ENCODE results near the gene KCNK18. TPM values are rescaled to one million over a fixed set of nuclear protein-coding genes. Genes with fewer than 3 reads are reported as not detected.

Gene KCNK18
- total RNA-seq, 1 donor from 2014 or later: not detected

DNA sequence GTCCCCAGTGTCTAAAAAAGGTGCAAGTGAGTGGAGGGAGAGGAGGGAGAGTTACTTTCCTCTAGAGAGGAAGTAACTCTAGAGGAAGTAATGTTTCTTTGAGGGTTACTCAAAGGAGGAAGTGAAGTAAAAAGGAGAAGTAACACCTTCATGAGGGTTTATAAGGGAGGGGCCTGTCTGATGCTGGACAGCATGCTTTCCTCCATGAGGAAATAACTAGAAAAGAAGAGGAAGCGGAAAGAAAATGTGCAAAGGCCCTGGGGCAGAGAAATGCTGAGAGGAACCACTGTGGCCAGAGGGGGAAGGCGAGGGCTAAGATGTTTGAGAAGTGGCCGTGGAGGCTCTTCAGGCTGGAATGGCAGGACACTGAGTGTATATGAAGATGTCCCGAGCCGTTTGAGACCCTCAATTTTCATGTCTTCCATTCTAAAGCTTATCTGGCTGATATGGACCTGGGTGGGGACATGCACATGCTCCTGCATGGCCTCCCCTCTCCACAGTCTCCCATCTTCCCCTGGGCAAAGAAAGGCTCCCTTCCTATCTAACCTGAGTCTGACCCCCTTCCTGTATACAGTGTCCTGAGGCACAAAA is 40.2 kb downstream of the KCNK18 start:
- Mint-ChIP-seq H3K4me1 (peaks cover 7% of the 10 kb centered on the region), H3K9me3 (no peaks in the 10 kb centered on the region), H3K36me3 (peaks cover 2% of the 10 kb centered on the region), H3K27me3 (ENCODE audit: insufficient read depth, low read depth) (peaks cover 41% of the 10 kb centered on the region), H3K4me3 (no peak overlapping the region), H3K27ac (no peak overlapping the region)
- H3K27me3 ChIP-seq: peaks cover 46% of the 10 kb centered on the region
- no peak overlapping the region for H2AFZ ChIP-seq (replicated peaks)
- no peaks in the 10 kb centered on the region for H3K36me3 ChIP-seq
- DNase-seq (ENCODE audit: low spot score): no peak
- TF ChIP-seq EZH2 (IDR thresholded peaks at IDR 0.05) (no peak), EZH2phosphoT487 (IDR thresholded peaks at IDR 0.05) (no peak)
- TF ChIP-seq, protein P1, sequence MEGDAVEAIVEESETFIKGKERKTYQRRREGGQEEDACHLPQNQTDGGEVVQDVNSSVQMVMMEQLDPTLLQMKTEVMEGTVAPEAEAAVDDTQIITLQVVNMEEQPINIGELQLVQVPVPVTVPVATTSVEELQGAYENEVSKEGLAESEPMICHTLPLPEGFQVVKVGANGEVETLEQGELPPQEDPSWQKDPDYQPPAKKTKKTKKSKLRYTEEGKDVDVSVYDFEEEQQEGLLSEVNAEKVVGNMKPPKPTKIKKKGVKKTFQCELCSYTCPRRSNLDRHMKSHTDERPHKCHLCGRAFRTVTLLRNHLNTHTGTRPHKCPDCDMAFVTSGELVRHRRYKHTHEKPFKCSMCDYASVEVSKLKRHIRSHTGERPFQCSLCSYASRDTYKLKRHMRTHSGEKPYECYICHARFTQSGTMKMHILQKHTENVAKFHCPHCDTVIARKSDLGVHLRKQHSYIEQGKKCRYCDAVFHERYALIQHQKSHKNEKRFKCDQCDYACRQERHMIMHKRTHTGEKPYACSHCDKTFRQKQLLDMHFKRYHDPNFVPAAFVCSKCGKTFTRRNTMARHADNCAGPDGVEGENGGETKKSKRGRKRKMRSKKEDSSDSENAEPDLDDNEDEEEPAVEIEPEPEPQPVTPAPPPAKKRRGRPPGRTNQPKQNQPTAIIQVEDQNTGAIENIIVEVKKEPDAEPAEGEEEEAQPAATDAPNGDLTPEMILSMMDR (IDR thresholded peaks at IDR 0.05): no peak
- no peak overlapping the region for H3K4me3 ChIP-seq
- H3K79me2 ChIP-seq (ENCODE audit: low read depth): no peaks in the 10 kb centered on the region
- H3K4me2 ChIP-seq: no peak overlapping the region
- peaks cover 6% of the 10 kb centered on the region for H3K4me1 ChIP-seq
- peaks cover 10% of the 10 kb centered on the region for H4K20me1 ChIP-seq (ENCODE audit: low read depth)
- peaks cover 16% of the 10 kb centered on the region for H3F3A ChIP-seq (ENCODE audit: low read depth)
- H3K27ac ChIP-seq: no peak overlapping the region
- H3K9me3 ChIP-seq (ENCODE audit: low read depth): no peaks in the 10 kb centered on the region
- H3K9ac ChIP-seq: no peak overlapping the region

DNA sequence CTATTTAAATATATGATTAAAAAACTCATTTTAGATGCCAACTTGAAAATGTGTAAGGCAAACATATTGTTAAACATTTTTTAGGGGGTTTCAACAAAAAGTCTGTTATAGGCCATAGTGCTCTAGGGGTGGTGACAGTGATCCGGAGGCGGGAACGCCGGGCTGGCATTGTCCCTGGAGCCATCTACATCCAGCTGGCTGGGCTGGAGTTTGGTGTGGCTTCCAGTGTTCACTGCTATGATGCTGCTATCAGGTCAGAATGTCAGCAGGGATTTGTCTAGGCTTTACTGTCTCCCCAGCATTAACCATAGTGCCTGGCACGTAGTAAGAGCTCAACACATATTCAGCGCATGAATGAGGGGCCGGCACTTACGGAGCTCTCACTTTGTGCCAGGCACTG is 41.8 kb downstream of the KCNK18 start:
- Histone ChIP-seq H3F3A (ENCODE audit: low read depth) (peaks cover 16% of the 10 kb centered on the region), H3K4me1 (peaks cover 6% of the 10 kb centered on the region), H3K79me2 (ENCODE audit: low read depth) (no peaks in the 10 kb centered on the region), H3K27me3 (peaks cover 62% of the 10 kb centered on the region), H3K9ac (no peak overlapping the region), H3K36me3 (no peaks in the 10 kb centered on the region), H3K4me3 (no peak overlapping the region), H2AFZ (replicated peaks) (no peak overlapping the region), H3K9me3 (ENCODE audit: low read depth) (no peaks in the 10 kb centered on the region), H4K20me1 (ENCODE audit: low read depth) (peaks cover 10% of the 10 kb centered on the region), H3K4me2 (no peak overlapping the region), H3K27ac (no peak overlapping the region)
- Mint-ChIP-seq H3K9me3 (no peaks in the 10 kb centered on the region), H3K27ac (no peak overlapping the region), H3K27me3 (ENCODE audit: insufficient read depth, low read depth) (peaks cover 53% of the 10 kb centered on the region), H3K4me3 (no peak overlapping the region), H3K4me1 (peaks cover 7% of the 10 kb centered on the region), H3K36me3 (peaks cover 2% of the 10 kb centered on the region)
- TF ChIP-seq, protein P1 (IDR thresholded peaks at IDR 0.05): no peak
- TF ChIP-seq EZH2 (IDR thresholded peaks at IDR 0.05): no peak
- TF ChIP-seq EZH2phosphoT487 (IDR thresholded peaks at IDR 0.05): no peak
- DNase-seq (ENCODE audit: low spot score): no peak

DNA sequence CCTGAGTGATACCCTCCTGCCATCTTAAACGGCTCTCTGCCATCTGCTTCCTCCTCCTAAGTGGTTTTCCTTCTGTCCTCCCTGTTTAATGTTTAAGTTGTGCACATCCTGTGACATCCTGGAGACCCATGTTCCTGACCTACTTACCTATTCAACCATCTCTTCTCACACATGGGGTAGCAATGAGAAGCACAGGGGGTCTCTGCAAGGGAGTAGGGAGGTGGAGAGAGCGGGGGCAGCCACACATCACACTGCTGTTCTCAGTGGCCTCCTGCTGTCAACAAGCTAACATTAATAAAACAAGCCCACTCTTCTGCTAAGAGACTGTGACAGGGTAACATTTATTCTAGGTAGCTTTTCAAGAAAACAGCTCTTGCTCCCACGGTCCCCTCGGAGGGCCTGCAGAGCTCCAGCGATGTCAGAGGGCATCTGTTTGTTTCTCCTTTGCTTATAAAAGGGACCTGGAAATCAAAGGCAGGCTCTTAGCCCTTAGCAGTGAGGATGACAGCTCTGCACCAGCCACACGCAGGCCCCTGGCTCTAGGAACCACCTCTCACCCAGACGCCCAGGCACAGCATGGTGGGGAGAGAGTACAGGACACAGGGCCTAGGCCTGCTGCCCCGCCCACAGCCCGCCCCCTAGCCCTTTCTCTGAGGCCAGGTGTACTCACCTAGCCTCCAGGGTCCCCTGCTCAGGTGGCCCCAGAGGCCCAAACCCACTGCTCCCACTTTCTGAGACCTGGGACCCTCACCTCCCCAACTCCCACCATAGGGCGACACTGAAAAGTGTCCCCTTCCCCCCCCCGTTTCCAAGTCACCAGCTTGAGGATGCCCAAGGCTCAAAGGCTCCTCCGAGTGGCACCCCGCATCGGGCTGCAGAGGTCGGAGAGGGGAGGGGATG is 42.7 kb downstream of the KCNK18 start:
- H3F3A ChIP-seq (ENCODE audit: low read depth): peaks cover 16% of the 10 kb centered on the region
- peaks cover 71% of the 10 kb centered on the region for H3K27me3 ChIP-seq
- no peak overlapping the region for H3K9ac ChIP-seq
- peaks cover 6% of the 10 kb centered on the region for H3K4me1 ChIP-seq
- peak overlapping the region; percentile 82 for H3K4me2 ChIP-seq
- H3K36me3 ChIP-seq: no peaks in the 10 kb centered on the region
- no peaks in the 10 kb centered on the region for H3K9me3 ChIP-seq (ENCODE audit: low read depth)
- H4K20me1 ChIP-seq (ENCODE audit: low read depth): peaks cover 10% of the 10 kb centered on the region
- H3K27me3 Mint-ChIP-seq (ENCODE audit: insufficient read depth, low read depth): peaks cover 53% of the 10 kb centered on the region
- no peak overlapping the region for H3K27ac Mint-ChIP-seq
- no peak for DNase-seq (ENCODE audit: low spot score)
- H2AFZ ChIP-seq (replicated peaks): peak overlapping the region; percentile 99
- no peaks in the 10 kb centered on the region for H3K79me2 ChIP-seq (ENCODE audit: low read depth)
- H3K9me3 Mint-ChIP-seq: no peaks in the 10 kb centered on the region
- peaks cover 2% of the 10 kb centered on the region for H3K36me3 Mint-ChIP-seq
- peak overlapping the region; percentile 57 for H3K4me3 ChIP-seq
- TF ChIP-seq EZH2phosphoT487 (IDR thresholded peaks at IDR 0.05): no peak
- TF ChIP-seq, protein P1 (IDR thresholded peaks at IDR 0.05): no peak
- TF ChIP-seq EZH2 (IDR thresholded peaks at IDR 0.05): no peak
- no peak overlapping the region for H3K27ac ChIP-seq
- H3K4me3 Mint-ChIP-seq: peak overlapping the region; percentile 75
- H3K4me1 Mint-ChIP-seq: peaks cover 7% of the 10 kb centered on the region

All from neural progenitor cell (in vitro differentiated cells).